DMS153 (cell line): ENCODE data around the gene FOXN1.
"Not testable (repeated sequence)": the region's sequence is repeated elsewhere in the genome, so short reads cannot be mapped to it uniquely, and the experiment has no call there.

Source experiments
- DNase-seq: peaks from one replicate; lab custom pipeline; 2025; lab: John Stamatoyannopoulos, UW

Gene FOXN1

GRCh38 chr17:28573966-28574480, 67.9 kb downstream of the FOXN1 start:
- DNase-seq: no peak

GRCh38 chr17:28574526-28574925, 68.4 kb downstream of the FOXN1 start:
- DNase-seq: no peak

- DNase-seq: no peak
Observed at GRCh38 chr17:28575126-28575795, 69.1 kb downstream of the FOXN1 start.

GRCh38 chr17:28576016-28576415, 69.9 kb downstream of the FOXN1 start:
- DNase-seq: not testable (repeated sequence)

GRCh38 chr17:28576758-28577465, 70.8 kb downstream of the FOXN1 start, which contains the start of gene ALDOC:
ALDOC (minus strand) TSS chr17:28576895; CDS start chr17:28575532, 1,363 bp downstream.
- peak; percentile 95 for DNase-seq

GRCh38 chr17:28577466-28577824, 71.3 kb downstream of the FOXN1 start:
- DNase-seq: no peak

GRCh38 chr17:28578246-28579195, 72.4 kb downstream of the FOXN1 start:
- DNase-seq: no peak

- DNase-seq: no peak
Observed at GRCh38 chr17:28579526-28579925, 73.4 kb downstream of the FOXN1 start.

GRCh38 chr17:28580959-28581358, 74.8 kb downstream of the FOXN1 start:
- no peak for DNase-seq

GRCh38 chr17:28582513-28582912, 76.4 kb downstream of the FOXN1 start:
- DNase-seq: no peak

GRCh38 chr17:28584434-28584833, 78.3 kb downstream of the FOXN1 start:
- DNase-seq: no peak

- DNase-seq: no peak
Observed at GRCh38 chr17:28585851-28586250, 79.7 kb downstream of the FOXN1 start.
